H9 (cell line): ENCODE measurements around the gene SCAF1. TPM values are rescaled to one million over a fixed set of nuclear protein-coding genes. Genes with fewer than 3 reads are reported as not detected.

ENCODE experiments used
- DNase-seq: peaks from one replicate; pipeline ENCODE4 v3.0.0-alpha.2; 2017
- H2AFZ ChIP-seq: one replicate; pipeline ENCODE4 v1.6.1; 2013; ENCODE audit warnings: mild to moderate bottlenecking, low read length, control low read depth, moderate library complexity
- H2AK5ac ChIP-seq: 2 replicates; pipeline ENCODE4 v1.6.1; 2013; ENCODE audit warnings: low read length, control low read depth, mixed read lengths; ENCODE audit not compliant: insufficient read length
- H2BK120ac ChIP-seq: one replicate; pipeline ENCODE4 v1.6.1; 2013; ENCODE audit warnings: low read depth, mild to moderate bottlenecking, low read length, control low read depth, inconsistent platforms; ENCODE audit not compliant: poor library complexity, severe bottlenecking
- H2BK12ac ChIP-seq: 2 replicates; pipeline ENCODE4 v1.6.1; 2013; ENCODE audit warnings: low read length, control low read depth, mixed read lengths, low read depth; ENCODE audit not compliant: insufficient read length
- H2BK15ac ChIP-seq: 2 replicates; pipeline ENCODE4 v1.6.1; 2013; ENCODE audit warnings: low read depth, low read length, control low read depth
- H2BK20ac ChIP-seq: one replicate; pipeline ENCODE4 v1.6.1; 2013; ENCODE audit warnings: low read depth, mild to moderate bottlenecking, low read length, control low read depth, inconsistent platforms; ENCODE audit not compliant: poor library complexity, severe bottlenecking
- H2BK5ac ChIP-seq: 2 replicates; pipeline ENCODE4 v1.6.1; 2013; ENCODE audit warnings: low read length, control low read depth, mixed read lengths; ENCODE audit not compliant: insufficient read length
- H3K14ac ChIP-seq: 2 replicates; pipeline ENCODE4 v1.6.1; 2013; ENCODE audit warnings: low read length, control low read depth; ENCODE audit not compliant: insufficient read depth
- H3K18ac ChIP-seq: 2 replicates; pipeline ENCODE4 v1.6.1; 2013; ENCODE audit warnings: low read depth, mild to moderate bottlenecking, mixed read lengths, low read length, control low read depth; ENCODE audit not compliant: insufficient read length
- H3K23ac ChIP-seq: 2 replicates; pipeline ENCODE4 v1.6.1; 2013; ENCODE audit warnings: low read length, control low read depth, mixed read lengths, low read depth; ENCODE audit not compliant: insufficient read length
- H3K23me2 ChIP-seq: 2 replicates; pipeline ENCODE4 v1.6.1; 2013; ENCODE audit warnings: low read depth, mild to moderate bottlenecking, mixed read lengths, low read length, control low read depth; ENCODE audit not compliant: insufficient read length, poor library complexity, severe bottlenecking
- H3K27ac ChIP-seq: 2 replicates; pipeline ENCODE4 v1.5.1; 2013; ENCODE audit warnings: low read length, control low read depth, mixed read lengths, low read depth; ENCODE audit not compliant: insufficient read length
- H3K27me3 ChIP-seq: 2 replicates; pipeline ENCODE4 v1.6.1; 2013; ENCODE audit warnings: low read length, control low read depth, inconsistent platforms; ENCODE audit not compliant: insufficient read depth
- H3K4ac ChIP-seq: 2 replicates; pipeline ENCODE4 v1.6.1; 2013; ENCODE audit warnings: low read depth, mild to moderate bottlenecking, control low read depth, inconsistent platforms, low read length, moderate library complexity
- H3K4me1 ChIP-seq: 2 replicates; pipeline ENCODE4 v1.6.1; 2013; ENCODE audit warnings: low read length, control low read depth, inconsistent platforms; ENCODE audit not compliant: insufficient read depth
- H3K4me2 ChIP-seq: 2 replicates; pipeline ENCODE4 v1.6.1; 2013; ENCODE audit warnings: low read length, control low read depth, mixed read lengths; ENCODE audit not compliant: insufficient read length, insufficient read depth
- H3K56ac ChIP-seq: 2 replicates; pipeline ENCODE4 v1.6.1; 2013; ENCODE audit warnings: low read depth, mild to moderate bottlenecking, mixed read lengths, low read length, control low read depth; ENCODE audit not compliant: insufficient read length
- H3K79me1 ChIP-seq: 2 replicates; pipeline ENCODE4 v1.6.1; 2013; ENCODE audit warnings: low read depth, mild to moderate bottlenecking, moderate library complexity, low read length, control low read depth, inconsistent platforms; ENCODE audit not compliant: insufficient read depth, poor library complexity, severe bottlenecking
- H3K79me2 ChIP-seq: 2 replicates; pipeline ENCODE4 v1.6.1; 2013; ENCODE audit warnings: low read length, control low read depth, inconsistent platforms; ENCODE audit not compliant: insufficient read depth
- H3K9ac ChIP-seq: 2 replicates; pipeline ENCODE4 v1.6.1; 2013; ENCODE audit warnings: low read length, control low read depth, mixed read lengths; ENCODE audit not compliant: insufficient read length; ENCODE audit errors: extremely low read depth
- H3K9me3 ChIP-seq: one replicate; pipeline ENCODE4 v1.6.1; 2013; ENCODE audit warnings: low read depth, low read length, inconsistent platforms; ENCODE audit not compliant: control insufficient read depth
- H3T11ph ChIP-seq: one replicate; pipeline ENCODE4 v1.6.1; 2013; ENCODE audit warnings: mild to moderate bottlenecking, low read length, control low read depth, inconsistent platforms
- H4K20me1 ChIP-seq: one replicate; pipeline ENCODE4 v1.6.1; 2013; ENCODE audit not compliant: control insufficient read depth, insufficient read length, insufficient read depth
- H4K5ac ChIP-seq: 2 replicates; pipeline ENCODE4 v1.6.1; 2013; ENCODE audit warnings: low read depth, mild to moderate bottlenecking, mixed read lengths, low read length, control low read depth; ENCODE audit not compliant: insufficient read length
- H4K8ac ChIP-seq: replicated peaks from 2 replicates; pipeline ENCODE4 v1.6.1; 2013; ENCODE audit warnings: low read length, control low read depth, mixed read lengths, low read depth; ENCODE audit not compliant: insufficient read length
- H4K91ac ChIP-seq: 2 replicates; pipeline ENCODE4 v1.6.1; 2013; ENCODE audit warnings: low read depth, mild to moderate bottlenecking, moderate library complexity, mixed read lengths, low read length, control low read depth; ENCODE audit not compliant: insufficient read length
- H3K27ac Mint-ChIP-seq, 3 experiments: 2 replicates in 2 of 3; 3 replicates in 1 of 3; pipeline ENCODE4 v1.8.0; 2020 to 2021; ENCODE audit warnings: mixed read lengths in 3 of 3, mild to moderate bottlenecking in 1 of 3, moderate library complexity in 1 of 3
- H3K27me3 Mint-ChIP-seq: 2 replicates; pipeline ENCODE4 v1.8.0; 2021; ENCODE audit warnings: low read depth, mild to moderate bottlenecking, moderate library complexity, mixed read lengths
- H3K36me3 Mint-ChIP-seq, 3 experiments: 2 replicates in 2 of 3; 3 replicates in 1 of 3; pipeline ENCODE4 v1.8.0; 2020 to 2021; ENCODE audit warnings: low read depth in 3 of 3, mixed read lengths in 3 of 3; ENCODE audit not compliant: insufficient read depth in 1 of 3
- H3K4me1 Mint-ChIP-seq, 2 experiments: 2 replicates each; pipeline ENCODE4 v1.8.0; 2020; ENCODE audit warnings: mixed read lengths in 2 of 2
- H3K4me3 Mint-ChIP-seq, 2 experiments: 2 replicates in 1 of 2; 3 replicates in 1 of 2; pipeline ENCODE4 v1.8.0; 2020 to 2021; ENCODE audit warnings: mild to moderate bottlenecking in 2 of 2, mixed read lengths in 2 of 2, moderate library complexity in 1 of 2
- H3K9me3 Mint-ChIP-seq, 2 experiments: 2 replicates in 1 of 2; 3 replicates in 1 of 2; pipeline ENCODE4 v1.8.0; 2020; ENCODE audit warnings: mild to moderate bottlenecking in 2 of 2, mixed read lengths in 2 of 2, moderate library complexity in 1 of 2
- CTCF ChIP-seq: fragments of 200-600 bp; sonication (generic); conservative IDR thresholded peaks from 3 replicates; pipeline ENCODE4 v1.8.0; 2021; ENCODE audit warnings: antibody characterized with exemption, mild to moderate bottlenecking
- WGBS: extraction: QIAGEN DNeasy Blood & Tissue Kit; methylation state at CpG from one replicate; pipeline ENCODE4 v1.1.7; 2013; ENCODE audit warnings: missing lambda C conversion rate, low lambda C conversion rate, mixed read lengths; ENCODE audit not compliant: insufficient read length; ENCODE audit errors: extremely low coverage; 5-methylcytosine and 5-hydroxymethylcytosine counted together
- total RNA-seq: library from RNA; stranded (reverse); gene quantifications from 2 replicates; pipeline ENCODE4 v1.2.1, GENCODE V29; 2021

The SCAF1 gene
- total RNA-seq, 1 experiment from 2014 or later = 85.3 TPM

DNA sequence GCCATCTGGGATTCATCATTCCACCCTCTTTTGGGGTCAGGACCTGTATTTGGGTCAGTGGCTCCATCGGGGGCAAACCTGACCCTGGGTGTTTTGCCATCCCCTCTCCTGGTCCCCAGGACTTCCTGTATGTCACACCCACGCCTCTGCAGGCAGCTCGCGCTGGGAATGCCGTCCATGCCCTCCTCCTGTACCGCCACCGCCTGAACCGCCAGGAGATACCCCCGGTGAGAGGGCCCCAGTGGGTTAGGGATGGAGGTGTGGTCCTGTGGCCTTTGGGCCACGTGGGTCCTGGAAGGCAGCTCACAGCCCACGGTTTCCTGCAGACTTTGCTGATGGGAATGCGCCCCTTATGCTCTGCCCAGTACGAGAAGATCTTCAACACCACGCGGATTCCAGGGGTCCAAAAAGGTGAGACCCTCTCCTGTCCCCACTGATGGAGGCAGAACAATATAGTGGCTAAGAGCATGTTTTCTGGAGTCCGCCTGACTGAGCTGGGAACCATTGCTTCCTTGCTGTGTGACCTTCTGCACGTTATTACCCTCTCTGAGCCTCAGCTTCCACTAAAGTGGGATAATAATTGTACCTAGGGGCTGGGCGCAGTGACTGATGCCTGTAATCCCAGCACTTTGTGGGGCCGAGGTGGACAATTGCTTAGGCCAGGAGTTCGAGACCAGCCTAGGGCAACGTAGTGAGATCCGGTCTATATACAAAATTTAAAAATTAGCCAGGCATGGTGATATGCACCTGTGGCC, 63.1 kb downstream of the SCAF1 start:
- Histone ChIP-seq H4K91ac (no peak overlapping the region), H3K23ac (no peak overlapping the region), H3K14ac (no peak overlapping the region), H2BK12ac (no peak overlapping the region), H3K4me1 (no peaks in the 10 kb centered on the region), H2AFZ (no peak overlapping the region), H3K9me3 (no peaks in the 10 kb centered on the region), H2AK5ac (no peak overlapping the region), H3K18ac (no peak overlapping the region), H3K27me3 (no peaks in the 10 kb centered on the region), H4K20me1 (no peaks in the 10 kb centered on the region), H3T11ph (no peak overlapping the region), H3K4me2 (no peak overlapping the region), H4K8ac (no peak overlapping the region), H4K5ac (no peak overlapping the region), H3K79me2 (no peaks in the 10 kb centered on the region), H2BK20ac (no peak overlapping the region), H3K79me1 (no peaks in the 10 kb centered on the region), H2BK120ac (no peak overlapping the region), H3K56ac (no peak overlapping the region), H3K27ac (no peak overlapping the region), H3K23me2 (no peaks in the 10 kb centered on the region), H3K4ac (no peak overlapping the region), H3K9ac (no peak overlapping the region), H2BK15ac (no peak overlapping the region), H2BK5ac (no peak overlapping the region)
- H3K4me1 Mint-ChIP-seq = no peaks in the 10 kb centered on the region
- no CpG with 5 or more reads among the region's 22 CpGs for WGBS
- no peak overlapping the region for H3K4me3 Mint-ChIP-seq
- TF ChIP-seq CTCF = no peak
- DNase-seq = no peak
- peaks cover 21 to 57% (median 51%) of the 10 kb centered on the region in 3 experiments for H3K36me3 Mint-ChIP-seq
- H3K27ac Mint-ChIP-seq = no peak overlapping the region
- H3K9me3 Mint-ChIP-seq = no peaks in the 10 kb centered on the region
- H3K27me3 Mint-ChIP-seq = no peaks in the 10 kb centered on the region; the same call in 1 of the 2 replicates
